Measurements from ENCODE around the gene TRAPPC2.
A peak's percentile ranks its signal among the peaks of the same experiment; 100 is the strongest.

TRAPPC2 gene

DNA sequence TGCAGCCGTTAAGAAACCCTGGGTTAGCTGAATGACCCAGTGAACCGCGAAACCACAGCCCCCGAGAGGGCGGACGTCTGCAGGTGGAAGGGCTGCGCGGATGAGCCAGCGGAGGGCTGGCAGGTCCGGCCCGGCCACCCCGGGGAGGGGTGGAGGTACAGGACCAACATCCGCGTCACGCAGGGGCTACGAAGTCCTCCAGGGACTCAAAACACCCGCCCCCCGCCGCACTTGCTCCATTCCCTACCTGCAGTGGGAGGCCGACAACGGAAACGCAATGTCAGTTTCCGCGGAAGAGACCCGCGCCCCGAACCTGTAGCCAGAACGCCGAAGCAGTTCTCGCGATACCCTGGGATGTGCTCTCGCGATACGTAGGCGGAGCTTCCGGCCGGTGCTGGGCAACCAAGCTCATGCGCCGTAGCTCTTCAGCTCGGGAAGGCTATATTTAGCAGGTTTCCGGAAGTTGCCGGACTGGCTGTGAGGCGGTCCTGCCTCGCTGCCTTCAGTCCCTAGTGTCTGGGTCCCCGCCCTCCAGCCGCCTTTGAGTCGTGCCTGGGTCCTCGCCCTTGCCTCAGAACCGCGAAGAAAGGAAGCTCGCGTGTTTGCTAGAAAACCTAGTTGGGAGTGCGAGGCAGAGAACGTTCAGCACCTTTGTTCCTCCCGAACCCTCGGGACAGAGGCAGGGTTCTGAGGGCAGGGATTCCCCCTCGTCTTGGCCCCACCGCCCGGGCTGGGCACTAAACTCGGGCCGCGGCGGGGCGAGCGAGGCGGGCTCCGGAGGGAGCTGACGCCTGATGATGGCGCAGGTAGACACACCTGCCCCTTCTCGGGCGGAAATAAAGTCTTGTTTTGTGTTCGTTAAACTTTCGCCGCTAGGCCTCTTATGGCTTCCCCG lies at the start of gene TRAPPC2, which contains the start of gene OFD1:
TSS of gene TRAPPC2 (minus strand) at position 343 of the 895 bp plus-strand sequence. CDS start 14,657 bp downstream, outside the sequence.
TSS of gene OFD1 (plus strand) at position 471 of the 895 bp plus-strand sequence. CDS start at position 795, 324 bp downstream.
- peak; percentile 83 for DNase-seq (ENCODE audit: low read depth)

DNA sequence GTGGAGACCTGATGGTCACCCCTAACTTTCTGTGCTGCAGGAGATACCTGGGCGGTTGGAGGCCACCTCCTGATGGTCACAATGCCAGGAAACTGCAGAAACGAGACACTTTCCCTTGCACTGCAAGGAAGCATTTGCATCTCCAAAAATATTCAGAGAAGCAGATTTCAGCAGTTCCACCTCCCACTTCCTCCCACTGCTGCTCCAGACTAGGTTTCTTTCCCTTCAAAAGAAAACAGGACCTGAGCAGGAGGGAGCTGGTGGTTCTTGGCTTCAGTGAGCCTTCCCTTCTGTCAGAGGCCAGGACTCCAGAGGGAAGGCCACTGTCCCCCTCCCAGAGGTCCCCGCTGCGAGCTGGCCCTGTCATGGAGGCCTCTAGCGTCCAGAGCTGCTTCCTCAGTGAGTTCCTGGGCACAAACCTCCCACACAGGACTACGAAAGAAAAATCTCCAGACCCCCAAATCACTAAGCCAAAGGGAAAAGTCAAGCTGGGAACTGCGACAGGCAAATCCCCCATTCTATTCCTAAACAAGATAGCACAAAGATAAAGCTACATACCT lies 46.5 kb upstream of the TRAPPC2 start:
- no peak for DNase-seq (ENCODE audit: low read depth)

DNA sequence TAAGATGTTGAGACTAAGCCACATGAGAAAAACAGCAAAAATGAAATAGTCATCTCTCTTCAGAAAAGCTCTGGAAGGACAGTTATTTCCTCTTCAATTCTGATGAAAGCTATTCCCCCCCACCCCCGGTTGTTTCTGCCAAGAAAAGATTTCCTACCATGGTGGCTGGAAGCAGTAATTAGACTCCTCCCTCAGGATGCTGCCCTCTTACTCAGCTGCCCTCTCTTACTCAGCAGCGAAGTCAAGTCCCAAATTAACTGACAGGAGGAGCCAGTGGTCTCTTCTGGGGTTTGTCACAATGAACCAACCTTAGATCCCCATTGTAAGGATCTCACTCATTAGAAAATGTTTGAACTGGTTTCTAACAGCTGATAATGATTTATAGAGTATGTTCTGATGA lies 44.5 kb upstream of the TRAPPC2 start:
- no peak for DNase-seq (ENCODE audit: low read depth)

DNA sequence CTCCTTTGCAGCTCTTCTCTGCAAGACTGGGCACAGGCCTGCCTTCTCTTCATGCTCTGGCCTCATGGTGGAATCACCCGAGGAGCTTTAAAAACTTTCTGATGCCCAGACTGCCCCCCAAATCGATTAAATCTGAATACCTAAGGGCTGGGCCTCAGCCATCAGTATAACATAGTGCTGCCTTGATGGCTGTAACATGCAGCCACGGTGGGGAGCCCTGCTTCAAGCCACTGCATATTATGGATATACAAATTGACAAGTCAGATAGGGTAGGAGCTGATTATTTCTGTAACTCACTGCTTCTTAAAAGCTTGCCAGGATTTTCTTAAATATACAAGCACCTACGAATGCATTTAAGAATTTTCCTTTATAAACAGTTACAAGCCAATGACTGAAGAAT lies 42.0 kb upstream of the TRAPPC2 start:
- no peak for DNase-seq (ENCODE audit: low read depth)

DNA sequence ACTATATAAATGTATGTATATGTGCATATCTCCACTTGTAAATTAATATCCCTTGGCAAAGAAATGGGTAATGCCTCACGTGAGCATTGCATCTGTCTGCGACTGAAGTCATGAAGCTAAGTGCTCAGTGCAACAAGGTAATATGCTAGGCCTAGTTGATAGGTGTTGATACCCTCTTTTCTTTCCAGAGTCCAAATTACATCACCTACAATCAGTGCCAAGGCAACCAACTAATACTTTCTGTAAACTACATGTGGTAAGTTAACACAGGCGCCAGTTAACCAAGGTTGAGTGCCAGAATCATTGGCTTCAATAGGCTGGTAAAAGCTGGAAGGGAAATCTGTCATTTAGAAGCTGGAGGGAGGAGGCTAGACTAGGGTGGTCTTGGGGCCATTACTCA lies 41.4 kb upstream of the TRAPPC2 start:
- DNase-seq (ENCODE audit: low read depth): no peak

DNA sequence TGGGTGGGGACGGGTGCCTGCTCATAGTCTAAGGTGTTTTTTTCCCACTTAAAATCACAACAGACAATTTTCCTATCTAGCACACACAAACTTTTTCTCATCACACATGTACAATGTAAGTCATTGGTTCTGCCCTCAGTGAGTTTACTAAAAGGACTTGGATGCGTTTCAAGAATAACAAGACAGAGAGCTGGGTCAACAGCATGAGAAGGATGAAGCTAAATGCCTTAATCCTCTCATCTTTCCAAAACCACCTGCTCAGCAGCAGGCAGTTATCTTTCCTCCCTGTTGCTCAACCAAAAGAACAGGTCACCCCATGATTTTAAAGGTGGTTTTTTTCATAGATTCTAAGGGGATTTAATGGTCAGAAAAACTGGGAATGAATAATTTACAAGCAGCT lies 40.3 kb upstream of the TRAPPC2 start:
- DNase-seq (ENCODE audit: low read depth): no peak

DNA sequence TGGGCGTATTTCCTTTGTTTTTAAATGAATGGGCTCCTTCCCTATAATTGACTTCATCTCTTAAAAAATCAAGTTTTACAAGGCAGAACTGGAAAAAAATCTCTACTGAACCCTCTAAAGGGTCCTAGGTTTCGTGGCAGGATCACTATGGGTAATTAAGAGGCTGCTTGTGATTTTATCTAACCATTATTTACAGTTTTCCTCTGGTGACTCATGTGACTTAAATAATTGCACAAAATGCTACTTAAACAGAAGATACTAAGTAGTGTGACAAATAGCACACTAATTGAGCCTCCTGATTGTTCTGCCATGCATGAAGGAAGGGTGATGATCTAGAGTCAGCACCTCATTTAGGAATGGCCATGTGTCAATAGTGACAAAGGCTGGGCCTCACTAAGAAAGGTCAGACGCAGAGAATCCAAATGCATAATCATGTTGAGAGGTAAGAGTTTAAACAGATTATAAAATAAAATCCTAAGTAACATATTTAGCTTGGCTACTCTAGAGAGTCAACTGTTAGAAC lies 35.7 kb upstream of the TRAPPC2 start:
- no peak for DNase-seq (ENCODE audit: low read depth)

DNA sequence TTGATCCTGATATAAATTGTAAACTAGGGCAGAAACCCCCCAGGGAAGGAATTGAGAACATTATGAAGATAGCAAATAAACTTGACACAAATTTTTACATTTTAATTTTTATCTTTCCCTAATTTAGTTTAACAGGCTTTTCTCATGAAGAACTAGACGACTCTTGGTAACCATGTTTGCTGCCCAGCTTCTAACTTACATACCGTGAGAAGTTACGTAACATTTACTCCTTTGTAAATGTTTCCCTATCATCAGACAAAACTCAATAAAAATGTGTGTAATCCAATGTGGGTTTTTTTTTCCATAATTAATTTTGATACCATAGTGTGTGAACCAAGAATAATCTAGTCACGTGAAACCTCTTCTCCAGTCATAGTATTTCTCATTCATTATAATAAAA lies 34.5 kb upstream of the TRAPPC2 start:
- no peak for DNase-seq (ENCODE audit: low read depth)

DNA sequence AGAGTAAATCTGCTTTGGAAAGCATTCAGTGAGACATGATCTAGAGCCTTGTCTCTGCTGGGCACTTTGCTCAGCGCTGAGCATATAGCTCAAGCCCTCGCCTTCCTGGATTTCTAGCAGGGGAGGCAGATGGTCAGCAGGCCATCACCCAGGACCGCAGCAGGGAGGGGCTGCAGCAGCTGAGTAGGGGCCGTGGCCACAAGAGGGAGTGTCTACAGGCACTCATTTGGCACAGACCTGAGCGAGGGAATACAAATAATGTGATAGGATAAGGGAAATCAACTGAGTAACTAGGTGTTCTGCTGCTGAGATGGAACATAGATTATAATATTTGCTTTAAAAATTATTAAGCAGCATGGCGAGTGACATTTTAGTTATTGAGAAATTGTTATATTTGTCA lies 30.3 kb upstream of the TRAPPC2 start:
- no peak for DNase-seq (ENCODE audit: low read depth)

DNA sequence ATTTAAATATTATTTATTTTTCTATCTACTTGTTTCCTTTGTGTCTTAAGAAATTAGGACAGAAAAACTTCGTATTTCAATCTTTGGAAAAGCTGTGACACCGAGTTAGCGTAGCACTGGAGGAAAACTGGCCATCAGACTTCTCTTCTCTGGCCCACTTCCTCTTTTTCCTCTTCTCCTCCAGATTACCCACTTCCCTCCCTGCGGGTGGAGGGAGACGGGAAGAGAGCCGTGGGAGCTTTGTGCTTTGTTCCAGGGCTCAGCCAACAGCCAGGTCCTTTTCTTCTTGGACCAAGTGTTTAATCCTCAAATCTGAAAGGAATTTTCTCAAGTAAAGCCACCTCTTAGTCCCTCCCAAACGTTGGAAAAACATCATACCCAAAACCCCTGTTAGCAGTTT lies 29.9 kb upstream of the TRAPPC2 start:
- no peak for DNase-seq (ENCODE audit: low read depth)

DNA sequence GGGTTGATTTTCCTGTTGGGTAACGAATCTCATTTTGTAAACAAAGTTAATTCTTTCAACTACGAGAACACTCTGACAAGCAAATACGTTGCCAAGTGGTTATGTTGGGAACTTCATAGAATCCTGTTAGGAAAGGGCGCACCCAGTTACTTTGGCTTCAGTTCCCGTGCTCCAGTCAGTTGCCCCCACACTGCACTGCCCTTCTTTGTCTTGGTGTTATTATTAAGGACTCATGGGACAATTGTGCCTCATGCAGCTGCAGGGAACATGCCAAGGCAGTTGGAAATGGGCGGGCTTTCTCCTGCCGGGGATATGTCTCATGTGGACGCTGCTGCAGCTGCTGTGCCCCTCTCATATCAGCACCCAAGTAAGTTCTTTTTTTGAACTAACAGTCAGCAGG lies 29.1 kb upstream of the TRAPPC2 start:
- DNase-seq (ENCODE audit: low read depth): no peak

DNA sequence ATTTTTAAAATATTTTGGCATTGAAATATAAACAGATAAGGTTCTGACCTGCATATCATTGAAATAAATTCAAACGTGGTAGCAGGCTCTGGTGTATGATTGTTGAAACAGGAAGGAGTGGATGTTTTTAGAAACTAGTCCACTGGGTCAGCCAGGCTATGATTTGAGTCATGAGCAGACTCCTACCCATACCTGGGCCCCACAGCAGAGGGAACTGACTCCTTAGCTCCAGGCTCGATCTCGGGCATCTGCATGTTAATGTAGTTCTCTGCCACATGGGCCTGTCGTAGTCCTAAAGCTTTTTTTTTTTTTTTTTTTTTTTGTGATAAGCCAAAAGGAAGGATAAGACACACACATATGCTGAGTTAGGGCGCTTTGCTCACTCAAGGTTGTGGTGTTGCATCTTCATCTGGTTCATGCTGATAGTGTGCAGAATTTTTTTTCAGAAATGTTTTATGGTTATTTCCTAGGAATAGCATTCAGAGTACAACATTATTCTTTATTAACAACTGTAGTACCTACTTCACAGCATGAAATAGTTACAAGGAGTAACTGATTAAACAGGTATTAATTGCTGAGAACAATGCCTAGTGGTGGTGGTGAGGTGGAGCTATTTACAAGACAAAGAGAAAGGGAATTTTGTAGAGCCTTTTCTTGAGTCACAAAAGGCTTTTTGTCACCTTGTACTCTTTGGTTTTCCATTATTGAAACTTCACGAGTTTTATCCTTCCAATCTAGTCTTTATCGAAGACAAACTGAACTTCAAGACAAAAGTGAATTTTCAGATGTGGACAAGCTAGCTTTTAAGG lies 27.4 kb upstream of the TRAPPC2 start:
- no peak for DNase-seq (ENCODE audit: low read depth)

DNA sequence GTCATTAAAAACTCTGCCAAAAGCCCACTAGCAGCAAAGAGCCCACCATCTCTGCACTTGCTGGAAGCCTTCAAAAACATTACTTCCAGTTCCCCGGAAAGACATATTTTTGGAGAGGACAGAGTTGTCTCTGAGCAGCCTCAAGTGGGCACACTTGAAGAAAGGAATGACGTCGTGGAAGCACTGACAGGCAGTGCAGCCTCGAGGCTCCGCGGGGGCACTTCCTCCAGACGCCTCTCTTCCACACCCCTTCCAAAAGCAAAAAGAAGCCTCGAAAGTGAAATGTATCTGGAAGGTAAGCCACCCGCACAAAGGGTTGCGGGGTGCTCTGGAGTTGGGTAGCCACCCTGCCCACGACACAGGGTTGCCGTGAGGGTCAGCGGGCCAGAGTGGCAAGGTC lies 26.0 kb upstream of the TRAPPC2 start:
- no peak for DNase-seq (ENCODE audit: low read depth)

DNA sequence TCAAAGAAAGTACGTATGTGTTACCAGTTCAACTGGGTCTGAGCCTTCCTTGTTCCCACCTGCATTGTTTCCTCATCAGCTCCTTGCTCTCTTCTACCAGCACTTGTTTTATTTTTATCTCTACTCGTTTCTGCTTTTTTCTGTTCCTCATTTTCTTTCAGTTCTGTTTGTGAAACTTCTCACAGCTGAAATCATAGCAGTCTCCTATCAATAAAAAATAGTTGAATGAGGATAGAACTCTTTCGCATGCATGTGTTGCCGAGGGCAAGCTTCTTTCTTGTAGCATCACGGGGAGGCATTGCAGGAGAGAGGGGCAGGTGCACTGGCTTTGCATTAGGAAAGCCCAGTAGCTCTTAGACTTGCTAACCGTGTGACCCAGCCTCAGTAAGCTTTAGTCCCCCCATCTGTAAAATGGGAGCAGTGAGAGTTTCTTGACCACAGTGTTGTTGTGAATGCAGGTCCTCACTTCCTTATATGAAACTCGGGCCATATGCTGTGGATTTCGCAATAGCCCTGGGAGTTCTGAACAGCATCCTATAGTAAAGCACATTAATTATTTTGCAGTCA lies 24.8 kb upstream of the TRAPPC2 start:
- no peak for DNase-seq (ENCODE audit: low read depth)

DNA sequence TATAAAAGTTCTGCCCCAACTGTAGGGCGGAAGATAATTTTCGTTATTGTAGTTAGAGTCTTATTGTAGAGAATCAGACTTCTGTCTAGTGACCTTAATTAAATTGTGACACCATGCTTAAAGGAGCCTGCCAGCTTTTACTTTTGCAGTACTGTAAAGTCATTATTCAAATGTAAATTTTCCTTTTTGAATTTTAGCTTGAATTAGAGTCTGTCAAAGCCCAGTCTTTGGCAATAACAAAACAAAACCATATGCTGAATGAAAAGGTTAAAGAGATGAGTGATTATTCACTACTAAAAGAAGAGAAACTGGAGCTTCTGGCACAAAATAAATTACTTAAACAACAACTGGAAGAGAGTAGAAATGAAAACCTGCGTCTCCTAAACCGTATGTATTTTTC lies 22.0 kb upstream of the TRAPPC2 start:
- no peak for DNase-seq (ENCODE audit: low read depth)

DNA sequence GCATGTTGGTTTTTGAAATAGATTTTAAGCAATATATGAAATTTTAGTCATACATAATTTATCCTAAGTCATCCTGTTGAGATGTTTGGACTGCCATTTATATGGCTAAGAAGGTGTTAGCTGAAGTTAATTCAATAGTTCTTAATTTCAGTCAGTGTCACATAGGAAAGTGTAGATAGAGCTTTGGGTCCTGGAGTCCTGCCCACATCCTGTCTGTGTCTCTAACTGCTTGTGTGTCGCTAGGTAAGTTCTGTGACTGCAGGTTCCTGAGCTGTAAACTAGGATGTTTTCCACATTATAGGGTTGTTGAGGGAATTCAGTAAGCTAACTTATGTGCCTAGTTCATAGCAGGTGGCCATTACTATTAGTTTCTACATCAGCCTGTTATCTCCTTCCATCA lies 20.8 kb upstream of the TRAPPC2 start:
- DNase-seq (ENCODE audit: low read depth): no peak

DNA sequence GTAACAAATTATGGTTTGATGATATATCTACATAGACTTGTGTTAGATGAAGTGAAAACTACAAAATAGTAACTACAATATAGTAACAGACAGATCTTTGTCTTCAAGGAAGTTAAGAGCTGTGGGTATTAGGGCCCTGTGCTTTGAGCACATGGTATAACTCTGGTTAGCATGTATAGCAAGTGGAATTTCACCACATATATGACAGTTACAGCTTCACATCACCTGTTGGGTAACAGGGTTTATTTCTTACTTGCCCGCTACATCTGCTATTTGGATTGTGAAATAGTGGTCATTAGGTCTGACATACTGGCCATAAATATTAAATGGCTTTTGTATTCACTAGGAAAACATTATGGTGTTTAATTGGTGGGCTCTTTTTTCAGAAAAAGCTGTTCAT lies 20.3 kb upstream of the TRAPPC2 start:
- no peak for DNase-seq (ENCODE audit: low read depth)

DNA sequence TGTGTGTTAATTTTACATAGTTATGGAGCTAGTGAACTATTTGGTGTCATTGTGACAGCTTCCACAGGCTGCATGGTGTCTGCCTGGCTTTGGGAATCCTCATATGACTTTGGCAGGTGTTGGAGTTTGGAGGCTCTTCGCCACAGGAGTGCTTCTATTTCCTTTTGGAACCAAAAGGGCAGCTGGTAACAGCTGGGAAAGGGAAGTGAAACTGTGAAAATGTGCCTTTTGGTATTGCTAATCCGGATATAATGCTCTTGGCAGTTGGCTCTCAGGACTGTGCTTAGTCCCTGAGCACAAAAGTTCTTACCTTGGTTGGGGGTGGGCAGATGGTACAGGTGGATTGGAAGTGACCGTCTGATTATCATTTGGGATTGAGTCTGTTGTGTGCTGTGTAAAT lies 18.2 kb upstream of the TRAPPC2 start:
- no peak for DNase-seq (ENCODE audit: low read depth)

DNA sequence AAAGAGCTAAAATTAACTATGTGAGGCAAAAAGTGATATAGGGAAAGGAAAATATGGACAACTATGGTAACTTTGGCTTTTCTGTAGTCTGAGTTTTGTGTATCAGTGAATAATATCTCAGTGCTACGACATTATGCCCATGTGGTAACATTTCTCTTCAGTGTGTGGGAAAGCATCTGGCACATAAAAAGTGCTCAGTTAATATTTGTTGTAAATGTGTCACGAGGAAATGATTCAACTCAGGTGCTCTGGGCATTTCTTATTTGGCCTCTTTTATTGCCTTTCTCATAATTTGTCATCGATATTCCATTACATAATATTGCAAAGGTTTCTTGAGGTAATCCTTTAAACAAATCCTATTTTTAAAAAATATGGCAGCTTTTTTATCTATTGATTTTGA lies 17.7 kb upstream of the TRAPPC2 start:
- no peak for DNase-seq (ENCODE audit: low read depth)

DNA sequence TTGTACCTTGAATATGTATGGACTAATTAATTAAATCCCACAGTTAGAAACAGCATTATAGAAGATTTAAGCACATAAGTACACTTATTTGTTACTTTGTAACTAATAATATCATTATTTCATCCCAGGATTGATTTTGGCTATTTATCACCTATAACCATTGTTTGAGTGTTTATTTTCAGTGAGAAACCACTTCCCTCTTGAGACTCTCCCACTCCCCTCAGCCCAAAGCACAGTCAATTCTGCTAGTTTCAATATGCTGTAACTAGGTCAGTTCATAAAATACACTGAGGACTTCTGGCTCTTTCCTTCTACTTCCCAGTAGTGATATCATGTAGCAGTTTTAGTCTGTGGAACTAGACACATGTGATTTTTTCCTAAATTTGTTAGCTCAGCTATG lies 16.4 kb upstream of the TRAPPC2 start:
- no peak for DNase-seq (ENCODE audit: low read depth)

DNA sequence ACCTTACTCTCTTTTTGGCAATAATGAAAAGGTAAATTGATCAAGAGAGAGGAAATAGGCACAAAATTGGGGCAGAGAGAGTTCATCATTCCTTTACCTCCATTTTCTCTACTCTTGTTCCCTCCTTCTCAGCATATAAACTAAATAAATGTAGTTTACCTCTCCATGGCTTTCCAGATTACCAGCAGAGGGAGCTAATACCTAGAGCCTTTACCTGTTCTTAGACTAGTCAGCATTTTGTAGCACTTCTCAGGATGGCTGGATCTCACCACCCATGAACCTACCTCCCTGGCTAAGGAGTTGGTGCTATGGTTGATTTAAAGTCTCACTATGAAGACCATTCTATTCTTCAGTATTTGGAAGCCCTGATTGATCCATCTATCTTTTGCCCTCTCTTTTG lies 15.8 kb upstream of the TRAPPC2 start:
- no peak for DNase-seq (ENCODE audit: low read depth)

DNA sequence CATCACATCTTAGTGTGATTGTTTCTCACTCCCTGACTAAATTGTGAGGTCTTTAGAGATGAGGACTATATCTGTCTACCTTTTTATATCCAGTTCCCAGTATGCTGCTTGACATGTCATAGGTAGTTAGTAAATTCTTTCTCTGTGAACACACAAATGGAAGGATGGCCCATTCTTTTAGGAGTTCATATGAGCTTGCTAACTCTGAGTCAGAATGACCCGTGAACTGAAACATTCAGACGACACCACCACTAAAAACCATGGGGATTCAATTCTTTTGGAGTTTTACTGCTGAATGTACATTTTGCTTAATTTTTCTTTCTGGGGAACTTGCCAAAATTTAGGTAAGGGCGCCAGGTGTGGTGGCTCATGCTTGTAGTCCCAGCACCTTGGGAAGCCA lies 14.1 kb upstream of the TRAPPC2 start:
- DNase-seq (ENCODE audit: low read depth): no peak
